ENCODE data around the gene NOS3. TPM values are rescaled to one million over a fixed set of nuclear protein-coding genes. Genes with fewer than 3 reads are reported as not detected.

The NOS3 gene
- total and polyA plus RNA-seq, 2 experiments from 2014 or later, result 2.6 to 6.1 TPM

GRCh38 chr7:150996376-150997074, 5.7 kb downstream of the NOS3 start:
- H3K36me3 Mint-ChIP-seq (ENCODE audit: low read depth), result peaks cover 3% of the 10 kb centered on the region
- Histone ChIP-seq H3K27ac (ENCODE audit: low read depth) (no peak overlapping the region), H3K79me2 (replicated peaks; ENCODE audit: insufficient read depth) (no peaks in the 10 kb centered on the region), H2AFZ (peak overlapping the region; percentile 76; the same call in 1 of the 2 replicates), H3K4me3 (no peak overlapping the region), H4K20me1 (replicated peaks; ENCODE audit: insufficient read depth) (no peaks in the 10 kb centered on the region), H3K27me3 (ENCODE audit: insufficient read depth) (no peaks in the 10 kb centered on the region), H3F3A (replicated peaks; ENCODE audit: low read depth) (no peaks in the 10 kb centered on the region), H3K4me2 (peak overlapping the region; percentile 14; the same call in 1 of the 2 replicates), H3K36me3 (ENCODE audit: insufficient read depth) (no peaks in the 10 kb centered on the region), H3K4me1 (ENCODE audit: insufficient read depth) (peaks cover 8% of the 10 kb centered on the region; the same call in 1 of the 2 replicates), H3K9me2 (ENCODE audit: insufficient read depth) (no peaks in the 10 kb centered on the region)
- no peak overlapping the region for H3K27ac Mint-ChIP-seq
- H3K4me1 Mint-ChIP-seq, result peaks cover 15% of the 10 kb centered on the region
- DNase-seq (ENCODE audit: low spot score), result peak; percentile 49
- H3K9me3 Mint-ChIP-seq, result peaks cover 3% of the 10 kb centered on the region; the same call in 2 of the 3 replicates
- peaks cover 11% of the 10 kb centered on the region for H3K27me3 Mint-ChIP-seq (ENCODE audit: insufficient read depth, low read depth, poor library complexity)
- peak; percentile 13 for ATAC-seq
- TF ChIP-seq JUNB (IDR thresholded peaks at IDR 0.05; ENCODE audit: unreplicated experiment) (no peak), EZH2phosphoT487 (IDR thresholded peaks at IDR 0.05; ENCODE audit: unreplicated experiment) (no peak)
- TF ChIP-seq, protein P1, sequence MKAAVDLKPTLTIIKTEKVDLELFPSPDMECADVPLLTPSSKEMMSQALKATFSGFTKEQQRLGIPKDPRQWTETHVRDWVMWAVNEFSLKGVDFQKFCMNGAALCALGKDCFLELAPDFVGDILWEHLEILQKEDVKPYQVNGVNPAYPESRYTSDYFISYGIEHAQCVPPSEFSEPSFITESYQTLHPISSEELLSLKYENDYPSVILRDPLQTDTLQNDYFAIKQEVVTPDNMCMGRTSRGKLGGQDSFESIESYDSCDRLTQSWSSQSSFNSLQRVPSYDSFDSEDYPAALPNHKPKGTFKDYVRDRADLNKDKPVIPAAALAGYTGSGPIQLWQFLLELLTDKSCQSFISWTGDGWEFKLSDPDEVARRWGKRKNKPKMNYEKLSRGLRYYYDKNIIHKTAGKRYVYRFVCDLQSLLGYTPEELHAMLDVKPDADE (IDR thresholded peaks at IDR 0.05), result no peak
- H3K4me3 Mint-ChIP-seq, result no peak overlapping the region

- Histone ChIP-seq H3K27ac (ENCODE audit: low read depth) (no peak overlapping the region), H3F3A (replicated peaks; ENCODE audit: low read depth) (no peaks in the 10 kb centered on the region), H3K79me2 (replicated peaks; ENCODE audit: insufficient read depth) (no peaks in the 10 kb centered on the region), H3K4me2 (peak overlapping the region; percentile 14; the same call in 1 of the 2 replicates), H2AFZ (peak overlapping the region; percentile 76; the same call in 1 of the 2 replicates), H3K27me3 (ENCODE audit: insufficient read depth) (no peaks in the 10 kb centered on the region), H4K20me1 (replicated peaks; ENCODE audit: insufficient read depth) (no peaks in the 10 kb centered on the region), H3K36me3 (ENCODE audit: insufficient read depth) (no peaks in the 10 kb centered on the region), H3K4me1 (ENCODE audit: insufficient read depth) (peaks cover 8% of the 10 kb centered on the region; the same call in 1 of the 2 replicates), H3K9me2 (ENCODE audit: insufficient read depth) (no peaks in the 10 kb centered on the region), H3K4me3 (no peak overlapping the region)
- DNase-seq (ENCODE audit: low spot score), result no peak
- Mint-ChIP-seq H3K36me3 (ENCODE audit: low read depth) (peaks cover 3% of the 10 kb centered on the region), H3K27me3 (ENCODE audit: insufficient read depth, low read depth, poor library complexity) (peaks cover 15% of the 10 kb centered on the region), H3K27ac (no peak overlapping the region), H3K4me1 (peaks cover 15% of the 10 kb centered on the region), H3K9me3 (peaks cover 2% of the 10 kb centered on the region; the same call in 2 of the 3 replicates), H3K4me3 (no peak overlapping the region)
- ATAC-seq, result no peak
- TF ChIP-seq EZH2phosphoT487 (IDR thresholded peaks at IDR 0.05; ENCODE audit: unreplicated experiment), result no peak
- TF ChIP-seq ZNF462 (CRISPR knock-in tag; IDR thresholded peaks at IDR 0.05), result no peak
- no peak for TF ChIP-seq ZNF331 (CRISPR knock-in tag; IDR thresholded peaks at IDR 0.05; ENCODE audit: low read depth)
- no peak for TF ChIP-seq ZNF114 (CRISPR knock-in tag; IDR thresholded peaks at IDR 0.05)
- no peak for TF ChIP-seq STAT1 (IDR thresholded peaks at IDR 0.05; ENCODE audit: unreplicated experiment)
- no peak for TF ChIP-seq NANOG (IDR thresholded peaks at IDR 0.05; ENCODE audit: borderline replicate concordance)
- TF ChIP-seq EZH2 (IDR thresholded peaks at IDR 0.05; ENCODE audit: low read depth, unreplicated experiment), result no peak
- no peak for TF ChIP-seq CREB1 (CRISPR knock-in tag; IDR thresholded peaks at IDR 0.05; ENCODE audit: low read depth)
- no peak for TF ChIP-seq JUNB (IDR thresholded peaks at IDR 0.05; ENCODE audit: unreplicated experiment)
These were observed 6.3 kb downstream of the NOS3 start for GRCh38 chr7:150997075-150997511.

Data from GM23338 (cell line).